ENCODE data around the gene GBP6.

Gene GBP6

DNA sequence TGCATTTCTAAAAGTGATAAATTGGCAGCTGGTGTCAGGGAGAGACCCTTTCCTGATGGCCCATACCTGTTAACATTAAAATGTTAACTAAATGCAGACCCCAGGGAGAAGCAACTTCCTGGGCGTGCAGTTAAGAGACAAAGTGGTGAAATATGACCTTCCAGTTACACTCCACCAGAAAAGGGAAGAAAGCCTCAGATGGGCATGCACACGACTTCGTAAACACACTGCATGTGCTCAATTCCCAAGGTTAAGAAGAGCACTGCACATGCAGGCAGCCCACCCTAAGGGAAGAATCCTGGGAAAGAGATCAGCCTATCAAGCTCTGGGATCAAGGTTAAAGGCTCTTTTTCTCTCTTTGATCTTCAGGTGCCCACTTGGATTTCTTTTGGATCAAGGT lies 9.7 kb upstream of the GBP6 start:
- H3K4me3 ChIP-seq (ENCODE audit: low read depth, low read length): no peak overlapping the region
- CTCF ChIA-PET: interaction anchor here (6.4 kb wide), 1 partner anchor 269 kb away, joined by 57 read pairs; no protein-coding TSS in a partner anchor
- POLR2A ChIA-PET: no interaction called here
- no peak for DNase-seq (ENCODE audit: low read depth, low spot score)
- TF ChIP-seq, protein P1, sequence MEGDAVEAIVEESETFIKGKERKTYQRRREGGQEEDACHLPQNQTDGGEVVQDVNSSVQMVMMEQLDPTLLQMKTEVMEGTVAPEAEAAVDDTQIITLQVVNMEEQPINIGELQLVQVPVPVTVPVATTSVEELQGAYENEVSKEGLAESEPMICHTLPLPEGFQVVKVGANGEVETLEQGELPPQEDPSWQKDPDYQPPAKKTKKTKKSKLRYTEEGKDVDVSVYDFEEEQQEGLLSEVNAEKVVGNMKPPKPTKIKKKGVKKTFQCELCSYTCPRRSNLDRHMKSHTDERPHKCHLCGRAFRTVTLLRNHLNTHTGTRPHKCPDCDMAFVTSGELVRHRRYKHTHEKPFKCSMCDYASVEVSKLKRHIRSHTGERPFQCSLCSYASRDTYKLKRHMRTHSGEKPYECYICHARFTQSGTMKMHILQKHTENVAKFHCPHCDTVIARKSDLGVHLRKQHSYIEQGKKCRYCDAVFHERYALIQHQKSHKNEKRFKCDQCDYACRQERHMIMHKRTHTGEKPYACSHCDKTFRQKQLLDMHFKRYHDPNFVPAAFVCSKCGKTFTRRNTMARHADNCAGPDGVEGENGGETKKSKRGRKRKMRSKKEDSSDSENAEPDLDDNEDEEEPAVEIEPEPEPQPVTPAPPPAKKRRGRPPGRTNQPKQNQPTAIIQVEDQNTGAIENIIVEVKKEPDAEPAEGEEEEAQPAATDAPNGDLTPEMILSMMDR (IDR thresholded peaks at IDR 0.05; ENCODE audit: insufficient read depth, low read length, missing control alignments): no peak

DNA sequence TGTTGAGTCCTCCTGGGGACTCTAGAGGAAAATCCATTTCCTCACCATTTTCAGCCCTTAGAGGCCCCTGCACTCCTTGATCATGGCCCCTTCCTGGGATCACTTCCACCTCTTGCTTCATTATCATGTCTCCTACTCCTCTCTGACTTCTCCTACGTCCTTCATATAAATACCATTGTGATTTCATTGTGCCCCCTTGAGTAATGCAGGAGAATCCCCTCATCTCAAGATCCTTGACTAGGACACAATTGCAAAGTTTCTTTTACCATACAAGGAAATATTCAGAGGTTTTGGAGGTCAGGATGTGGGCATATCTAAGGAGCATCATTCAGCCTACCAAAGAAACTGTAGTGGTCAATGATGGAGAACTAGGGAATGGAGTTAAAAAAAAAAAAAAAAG lies 8.8 kb upstream of the GBP6 start:
- TF ChIP-seq, protein P1 (IDR thresholded peaks at IDR 0.05; ENCODE audit: insufficient read depth, low read length, missing control alignments): no peak
- H3K4me3 ChIP-seq (ENCODE audit: low read depth, low read length): no peak overlapping the region
- ChIA-PET CTCF (interaction anchor here (3.9 to 6.4 kb wide), 2 partner anchors 270 to 371 kb away, joined by 30 to 57 read pairs; no protein-coding TSS in a partner anchor), POLR2A (no interaction called here)
- no peak for DNase-seq (ENCODE audit: low read depth, low spot score)

GRCh38 chr1:89356658-89357400 lies 7.0 kb upstream of the GBP6 start:
- CTCF ChIA-PET: interaction anchor here (0.9 to 6.4 kb wide), 10 partner anchors 8 to 383 kb away, joined by 3 to 66 read pairs (median 4); no protein-coding TSS in a partner anchor
- TF ChIP-seq, protein P1 (IDR thresholded peaks at IDR 0.05; ENCODE audit: insufficient read depth, low read length, missing control alignments): no peak
- POLR2A ChIA-PET: no interaction called here
- peak; percentile 14 for DNase-seq (ENCODE audit: low read depth, low spot score)
- H3K4me3 ChIP-seq (ENCODE audit: low read depth, low read length): no peak overlapping the region

GRCh38 chr1:89358287-89358893 lies 5.5 kb upstream of the GBP6 start:
- POLR2A ChIA-PET: no interaction called here
- DNase-seq (ENCODE audit: low read depth, low spot score): no peak
- CTCF ChIA-PET: interaction anchor here (0.7 to 6.4 kb wide), 29 partner anchors 8 to 669 kb away, joined by 3 to 66 read pairs (median 4); partner anchors contain the start of gene GBP1
- no peak overlapping the region for H3K4me3 ChIP-seq (ENCODE audit: low read depth, low read length)
- TF ChIP-seq, protein P1 (IDR thresholded peaks at IDR 0.05; ENCODE audit: insufficient read depth, low read length, missing control alignments): peak; percentile 75

- CTCF ChIA-PET: interaction anchor here (2.2 to 2.7 kb wide), 2 partner anchors 275 to 362 kb away, joined by 9 to 14 read pairs; no protein-coding TSS in a partner anchor
- POLR2A ChIA-PET: no interaction called here
- DNase-seq (ENCODE audit: low read depth, low spot score): no peak
- H3K4me3 ChIP-seq (ENCODE audit: low read depth, low read length): no peak overlapping the region
- TF ChIP-seq, protein P1 (IDR thresholded peaks at IDR 0.05; ENCODE audit: insufficient read depth, low read length, missing control alignments): no peak
These were observed 3.1 kb upstream of the GBP6 start for GRCh38 chr1:89360716-89361115.

GRCh38 chr1:89361681-89362080 lies 2.2 kb upstream of the GBP6 start:
- CTCF ChIA-PET: interaction anchor here (2.2 to 2.7 kb wide), 2 partner anchors 276 to 363 kb away, joined by 9 to 14 read pairs; no protein-coding TSS in a partner anchor

More at GRCh38 chr1:89361681-89362080, 2.2 kb upstream of the GBP6 start:
- no peak overlapping the region for H3K4me3 ChIP-seq (ENCODE audit: low read depth, low read length)
- DNase-seq (ENCODE audit: low read depth, low spot score): no peak
- POLR2A ChIA-PET: no interaction called here
- TF ChIP-seq, protein P1 (IDR thresholded peaks at IDR 0.05; ENCODE audit: insufficient read depth, low read length, missing control alignments): no peak

Measured in AG04449 (cell line).